ENCODE data around the gene MBNL2. TPM values are rescaled to one million over a fixed set of nuclear protein-coding genes. Genes with fewer than 3 reads are reported as not detected.

Gene MBNL2
- total RNA-seq, 2 donors from 2014 or later, result 59.6 to 67.7 TPM

GRCh38 chr13:97300871-97301270 is 78.7 kb downstream of the MBNL2 start:
- peaks cover 16 to 38% of the 10 kb centered on the region in 2 donors for H3K4me1 ChIP-seq (ENCODE audit: control insufficient read depth in 1 of 2, low read depth in 2 of 2)
- H3K27me3 ChIP-seq (replicated peaks; ENCODE audit: insufficient read depth), result no peaks in the 10 kb centered on the region
- no peak overlapping the region for H3K4me3 ChIP-seq
- no peaks in the 10 kb centered on the region for H3K36me3 ChIP-seq
- ATAC-seq (ENCODE audit: insufficient number of reproducible peaks, low FRiP score, low read depth) (no peak), DNase-seq (ENCODE audit: low spot score) (no peak)
- TF ChIP-seq, protein P1, sequence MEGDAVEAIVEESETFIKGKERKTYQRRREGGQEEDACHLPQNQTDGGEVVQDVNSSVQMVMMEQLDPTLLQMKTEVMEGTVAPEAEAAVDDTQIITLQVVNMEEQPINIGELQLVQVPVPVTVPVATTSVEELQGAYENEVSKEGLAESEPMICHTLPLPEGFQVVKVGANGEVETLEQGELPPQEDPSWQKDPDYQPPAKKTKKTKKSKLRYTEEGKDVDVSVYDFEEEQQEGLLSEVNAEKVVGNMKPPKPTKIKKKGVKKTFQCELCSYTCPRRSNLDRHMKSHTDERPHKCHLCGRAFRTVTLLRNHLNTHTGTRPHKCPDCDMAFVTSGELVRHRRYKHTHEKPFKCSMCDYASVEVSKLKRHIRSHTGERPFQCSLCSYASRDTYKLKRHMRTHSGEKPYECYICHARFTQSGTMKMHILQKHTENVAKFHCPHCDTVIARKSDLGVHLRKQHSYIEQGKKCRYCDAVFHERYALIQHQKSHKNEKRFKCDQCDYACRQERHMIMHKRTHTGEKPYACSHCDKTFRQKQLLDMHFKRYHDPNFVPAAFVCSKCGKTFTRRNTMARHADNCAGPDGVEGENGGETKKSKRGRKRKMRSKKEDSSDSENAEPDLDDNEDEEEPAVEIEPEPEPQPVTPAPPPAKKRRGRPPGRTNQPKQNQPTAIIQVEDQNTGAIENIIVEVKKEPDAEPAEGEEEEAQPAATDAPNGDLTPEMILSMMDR (IDR thresholded peaks at IDR 0.05), result no peak
- H3K27ac ChIP-seq, result no peak overlapping the region
- H3K9me3 ChIP-seq, result no peaks in the 10 kb centered on the region

DNA sequence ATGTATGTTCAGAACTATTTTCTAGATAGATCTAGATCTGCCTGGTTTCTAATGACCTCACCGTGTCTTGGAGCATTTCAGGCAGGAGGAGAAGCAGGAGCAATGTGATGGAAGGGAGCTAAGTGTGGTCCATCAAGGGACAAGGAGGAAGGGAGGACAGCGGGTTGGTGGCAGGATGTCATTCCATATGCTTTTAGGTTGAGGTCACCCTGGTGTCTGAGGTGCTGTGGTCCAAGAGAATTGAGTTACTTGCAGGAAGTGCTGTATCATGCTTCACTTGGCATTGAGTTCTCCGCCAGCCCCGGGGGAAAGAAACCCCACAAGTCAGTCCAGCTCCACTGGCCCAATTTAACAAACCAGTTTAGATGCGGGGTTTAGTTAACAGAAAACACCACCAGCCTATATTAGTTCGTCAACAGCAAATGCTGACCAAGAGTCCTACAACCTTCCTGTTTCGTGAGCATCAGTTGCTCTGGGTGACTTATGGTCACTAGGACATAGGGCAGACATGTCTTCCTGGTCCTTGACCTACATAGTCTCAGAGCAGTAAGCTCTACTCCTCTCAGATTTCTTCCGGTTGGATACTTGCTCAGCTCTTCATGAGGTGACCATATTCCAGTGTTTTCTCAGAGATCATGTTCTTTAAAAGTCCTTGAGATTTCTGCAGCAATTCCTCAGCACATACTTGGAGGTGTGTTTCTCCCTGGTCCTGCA is 79.4 kb downstream of the MBNL2 start:
- H3K27ac ChIP-seq, result no peak overlapping the region

GRCh38 chr13:97302611-97303010 is 80.5 kb downstream of the MBNL2 start:
- H3K27ac ChIP-seq, result no peak overlapping the region
- ATAC-seq (ENCODE audit: insufficient number of reproducible peaks, low FRiP score, low read depth), result no peak
- H3K9me3 ChIP-seq, result no peaks in the 10 kb centered on the region
- H3K4me1 ChIP-seq (ENCODE audit: control insufficient read depth in 1 of 2, low read depth in 2 of 2), result peaks cover 18 to 39% of the 10 kb centered on the region in 2 donors
- TF ChIP-seq, protein P1 (IDR thresholded peaks at IDR 0.05), result no peak
- H3K36me3 ChIP-seq, result no peaks in the 10 kb centered on the region
- DNase-seq (ENCODE audit: low spot score), result no peak
- H3K27me3 ChIP-seq (replicated peaks; ENCODE audit: insufficient read depth), result no peaks in the 10 kb centered on the region
- no peak overlapping the region for H3K4me3 ChIP-seq

More for the DNA sequence above, 79.4 kb downstream of the MBNL2 start:
- Histone ChIP-seq H3K4me3 (no peak overlapping the region), H3K36me3 (no peaks in the 10 kb centered on the region), H3K4me1 (ENCODE audit: control insufficient read depth in 1 of 2, low read depth in 2 of 2) (peaks cover 12 to 38% of the 10 kb centered on the region in 2 donors), H3K9me3 (no peaks in the 10 kb centered on the region), H3K27me3 (replicated peaks; ENCODE audit: insufficient read depth) (no peaks in the 10 kb centered on the region)
- TF ChIP-seq, protein P1 (IDR thresholded peaks at IDR 0.05), result no peak
- ATAC-seq (ENCODE audit: insufficient number of reproducible peaks, low FRiP score, low read depth) (no peak), DNase-seq (ENCODE audit: low spot score) (no peak)

GRCh38 chr13:97306106-97306505 is 84.0 kb downstream of the MBNL2 start:
- no peaks in the 10 kb centered on the region for H3K36me3 ChIP-seq
- DNase-seq (ENCODE audit: low spot score) (no peak), ATAC-seq (ENCODE audit: insufficient number of reproducible peaks, low FRiP score, low read depth) (no peak)
- no peaks in the 10 kb centered on the region for H3K9me3 ChIP-seq
- no peak overlapping the region for H3K4me3 ChIP-seq
- TF ChIP-seq, protein P1 (IDR thresholded peaks at IDR 0.05), result no peak
- no peaks in the 10 kb centered on the region for H3K27me3 ChIP-seq (replicated peaks; ENCODE audit: insufficient read depth)
- peaks cover 21 to 39% of the 10 kb centered on the region in 2 donors for H3K4me1 ChIP-seq (ENCODE audit: control insufficient read depth in 1 of 2, low read depth in 2 of 2)
- no peak overlapping the region for H3K27ac ChIP-seq

DNA sequence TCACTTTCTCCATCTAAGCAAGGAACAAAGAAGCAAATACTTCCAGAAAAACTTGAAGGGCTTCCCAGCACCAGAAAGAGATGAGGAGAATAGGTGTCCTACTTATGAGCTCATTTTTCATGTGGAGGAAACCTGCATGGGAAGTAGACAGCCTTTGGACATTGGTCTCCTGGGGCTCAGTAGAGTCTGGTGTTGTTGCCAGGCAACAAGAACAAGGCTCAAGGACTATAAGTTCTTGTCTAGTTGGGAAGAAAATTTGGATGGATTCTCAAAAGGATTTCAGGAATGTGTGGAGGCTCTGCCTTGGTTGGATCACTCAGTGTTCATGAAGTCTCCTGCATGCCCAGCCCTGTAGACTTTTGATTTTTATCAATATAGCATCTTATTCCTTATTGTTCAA is 84.5 kb downstream of the MBNL2 start:
- Histone ChIP-seq H3K36me3 (no peaks in the 10 kb centered on the region), H3K4me3 (no peak overlapping the region), H3K27ac (no peak overlapping the region), H3K9me3 (no peaks in the 10 kb centered on the region), H3K27me3 (replicated peaks; ENCODE audit: insufficient read depth) (no peaks in the 10 kb centered on the region), H3K4me1 (ENCODE audit: control insufficient read depth in 1 of 2, low read depth in 2 of 2) (peaks cover 16 to 33% of the 10 kb centered on the region in 2 donors)
- DNase-seq (ENCODE audit: low spot score) (no peak), ATAC-seq (ENCODE audit: insufficient number of reproducible peaks, low FRiP score, low read depth) (no peak)
- TF ChIP-seq, protein P1 (IDR thresholded peaks at IDR 0.05), result no peak
